HCT116 (cell line): ENCODE measurements around the gene COL3A1. TPM values are rescaled to one million over a fixed set of nuclear protein-coding genes. Genes with fewer than 3 reads are reported as not detected.

Experiments used
- ATAC-seq: fragments of 200-7000 bp; cut with Tn5 transposase; 2 replicates; pipeline ENCODE4 v1.9.1; 2020; ENCODE audit warnings: mild to moderate bottlenecking, moderate library complexity
- BruUV-seq: library from RNA; stranded (reverse); fragments of 400-500 nt; replicated peaks from 2 replicates; lab custom pipeline; 2021; lab: Mats Ljungman, UMichigan
- CTCF ChIA-PET: fragments of 300-600 bp; sonication (Branson Sonifier 250); formaldehyde crosslinking; loops from one replicate; lab custom pipeline; 2021; ENCODE audit warnings: antibody characterized with exemption; lab: Charles Lee
- POLR2A ChIA-PET: fragments of 300-600, 350-600 bp; sonication (Branson Sonifier 250); formaldehyde crosslinking; loops from one replicate; lab custom pipeline; 2021; ENCODE audit warnings: antibody characterized with exemption; lab: Charles Lee
- RAD21 ChIA-PET, 2 experiments: fragments of 300-600 bp; sonication (Branson Sonifier 250); formaldehyde crosslinking; loops; one replicate each; lab custom pipeline; 2023; ENCODE audit warnings: low total read pairs in 2 of 2; ENCODE audit not compliant: uncharacterized antibody in 2 of 2, unreplicated experiment in 2 of 2, low non-redundant PET in 1 of 2; lab: Charles Lee
- DNase-seq: peaks from one replicate; pipeline ENCODE4 v3.0.0-alpha.2; 2010; ENCODE audit warnings: low read depth, low spot score
- H2AFZ ChIP-seq: fragments of 200-600 bp; shearing (Covaris generic), sonication (generic); 2 replicates; pipeline ENCODE4 v1.6.1; 2017; ENCODE audit warnings: low read depth, mixed run types, mixed read lengths, antibody characterized with exemption, low read length; ENCODE audit not compliant: poor library complexity, severe bottlenecking
- H3K27ac ChIP-seq: 2 replicates; pipeline ENCODE4 v1.5.1; 2012; ENCODE audit warnings: low read depth, low read length
- H3K27me3 ChIP-seq: fragments of 200-600 bp; sonication (generic); 2 replicates; pipeline ENCODE4 v1.6.1; 2016; ENCODE audit warnings: mixed run types, low read length, mixed read lengths; ENCODE audit not compliant: insufficient read depth
- H3K36me3 ChIP-seq, 2 experiments: fragments of 200-500 bp in 1 of 2; fragments of 200-600 bp in 1 of 2; sonication (Bioruptor generic) in 1 of 2; sonication (generic) in 1 of 2; 2 replicates each; pipeline versions ENCODE4 v1.5.1 to v1.6.1; 2014 to 2016; ENCODE audit warnings: low read length in 2 of 2, inconsistent platforms in 1 of 2, mixed read lengths in 1 of 2, mixed run types in 1 of 2; ENCODE audit not compliant: insufficient read depth in 2 of 2, control insufficient read depth in 1 of 2
- H3K4me1 ChIP-seq, 2 experiments: fragments of 200-600 bp in 1 of 2; sonication (generic) in 1 of 2; 2 replicates each; pipeline versions ENCODE4 v1.5.1 to v1.6.1; 2012 to 2017; ENCODE audit warnings: low read length in 2 of 2, inconsistent platforms in 1 of 2, mild to moderate bottlenecking in 1 of 2, mixed read lengths in 1 of 2, mixed run types in 1 of 2, moderate library complexity in 1 of 2; ENCODE audit not compliant: insufficient read depth in 2 of 2, control insufficient read depth in 1 of 2
- H3K4me2 ChIP-seq: fragments of 200-600 bp; sonication (generic); 2 replicates; pipeline ENCODE4 v1.6.1; 2017; ENCODE audit warnings: mixed run types, low read length, mixed read lengths
- H3K4me3 ChIP-seq, 2 experiments: fragments of 200-600 bp in 1 of 2; sonication (generic) in 1 of 2; replicated peaks in 1 of 2; 2 replicates each; pipeline ENCODE4 v1.5.1; 2011 to 2016; ENCODE audit warnings: low read length in 2 of 2, control low read depth in 1 of 2, low read depth in 1 of 2, mild to moderate bottlenecking in 1 of 2, mixed read lengths in 1 of 2, mixed run types in 1 of 2
- H3K79me2 ChIP-seq: fragments of 200-600 bp; sonication (generic); 2 replicates; pipeline ENCODE4 v1.6.1; 2017; ENCODE audit warnings: mild to moderate bottlenecking, mixed run types, low read length, moderate library complexity, mixed read lengths; ENCODE audit not compliant: insufficient read depth
- H3K9ac ChIP-seq: fragments of 200-600 bp; sonication (generic); 2 replicates; pipeline ENCODE4 v1.6.1; 2016; ENCODE audit warnings: low read length, mixed read lengths
- H3K9me2 ChIP-seq: fragments of 200-600 bp; sonication (generic), shearing (Covaris generic); 2 replicates; pipeline ENCODE4 v1.6.1; 2017; ENCODE audit warnings: mixed run types, mild to moderate bottlenecking, moderate library complexity; ENCODE audit not compliant: insufficient read depth
- H3K9me3 ChIP-seq, 2 experiments: fragments of 200-500 bp in 1 of 2; fragments of 200-600 bp in 1 of 2; sonication (Bioruptor generic) in 1 of 2; sonication (generic) in 1 of 2; 2 replicates each; pipeline ENCODE4 v1.6.1; 2014 to 2017; ENCODE audit warnings: low read length in 2 of 2, mixed read lengths in 2 of 2, inconsistent platforms in 1 of 2, low read depth in 1 of 2, mild to moderate bottlenecking in 1 of 2, mixed run types in 1 of 2, moderate library complexity in 1 of 2; ENCODE audit not compliant: control insufficient read depth in 1 of 2, insufficient read depth in 1 of 2
- H4K20me1 ChIP-seq: fragments of 200-600 bp; sonication (generic), shearing (Covaris generic); 2 replicates; pipeline ENCODE4 v1.6.1; 2017; ENCODE audit warnings: mixed run types, mild to moderate bottlenecking, moderate library complexity; ENCODE audit not compliant: insufficient read depth
- CBX3 ChIP-seq: IDR thresholded peaks from 2 replicates; pipeline ENCODE4 v1.6.1; 2012; ENCODE audit warnings: low read depth
- CEBPB ChIP-seq: IDR thresholded peaks from 2 replicates; pipeline ENCODE4 v1.6.1; 2012; ENCODE audit warnings: low read depth
- EGR1 ChIP-seq: IDR thresholded peaks from 2 replicates; pipeline ENCODE4 v1.6.1; 2012; ENCODE audit warnings: low read depth
- ELF1 ChIP-seq: IDR thresholded peaks from 2 replicates; pipeline ENCODE4 v1.6.1; 2012; ENCODE audit warnings: low read depth, borderline replicate concordance
- FOSL1 ChIP-seq: IDR thresholded peaks from 2 replicates; pipeline ENCODE4 v1.6.1; 2012; ENCODE audit warnings: low read depth
- POLR2AphosphoS5 ChIP-seq: IDR thresholded peaks from 2 replicates; pipeline ENCODE4 v1.6.1; 2011; ENCODE audit warnings: mild to moderate bottlenecking, low read depth, low read length, moderate library complexity
- SP1 ChIP-seq: IDR thresholded peaks from 2 replicates; pipeline ENCODE4 v1.6.1; 2012; ENCODE audit warnings: low read depth
- SRF ChIP-seq: IDR thresholded peaks from 2 replicates; pipeline ENCODE4 v1.6.1; 2012; ENCODE audit warnings: low read depth
- TCF7L2 ChIP-seq: IDR thresholded peaks from 2 replicates; pipeline ENCODE4 v1.7.0; 2011; ENCODE audit warnings: borderline replicate concordance, inconsistent platforms; ENCODE audit not compliant: insufficient read depth, insufficient read length; ENCODE audit errors: extremely low read depth
- YY1 ChIP-seq: IDR thresholded peaks from 2 replicates; pipeline ENCODE4 v1.6.1; 2011; ENCODE audit warnings: low read length, low read depth, moderate library complexity, mild to moderate bottlenecking; ENCODE audit not compliant: insufficient replicate concordance; ENCODE audit errors: extremely low read depth
- ZFX ChIP-seq: fragments of 450-650 bp; IDR thresholded peaks from 2 replicates; pipeline ENCODE4 v1.6.1; 2017
- intact Hi-C: fragments of 100-400 bp; cut with micrococcal nuclease; formaldehyde crosslinking; loops from 2 replicates; pipeline ENCODE4 v1.10.0; 2022
- total RNA-seq: library from RNA; stranded (reverse); gene quantifications from one replicate; pipeline ENCODE4 v1.2.1, GENCODE V29; 2021; ENCODE audit not compliant: unreplicated experiment
- TF ChIP-seq, protein P1 (sequence below), 3 experiments: fragments of 200-600 bp in 1 of 3; sonication (generic) in 1 of 3; IDR thresholded peaks in 2 of 3; conservative IDR thresholded peaks in 1 of 3; 2 replicates each; pipeline ENCODE4 v1.5.1; 2012 to 2017; ENCODE audit warnings: low read depth in 2 of 3, low read length in 2 of 3, antibody characterized with exemption in 1 of 3, borderline replicate concordance in 1 of 3, control low read depth in 1 of 3, mild to moderate bottlenecking in 1 of 3, mixed read lengths in 1 of 3, mixed run types in 1 of 3, moderate library complexity in 1 of 3; ENCODE audit not compliant: insufficient read depth in 1 of 3
- TF ChIP-seq, protein P2 (sequence below): IDR thresholded peaks from 2 replicates; pipeline ENCODE4 v1.6.1; 2012
- TF ChIP-seq, protein P3 (sequence below): IDR thresholded peaks from 2 replicates; pipeline ENCODE4 v1.6.1; 2012
- TF ChIP-seq, protein P4 (sequence below): IDR thresholded peaks from 2 replicates; pipeline ENCODE4 v1.6.1; 2012; ENCODE audit warnings: low read depth

COL3A1 gene
- total RNA-seq, 1 experiment from 2014 or later, result 1.0 TPM

DNA sequence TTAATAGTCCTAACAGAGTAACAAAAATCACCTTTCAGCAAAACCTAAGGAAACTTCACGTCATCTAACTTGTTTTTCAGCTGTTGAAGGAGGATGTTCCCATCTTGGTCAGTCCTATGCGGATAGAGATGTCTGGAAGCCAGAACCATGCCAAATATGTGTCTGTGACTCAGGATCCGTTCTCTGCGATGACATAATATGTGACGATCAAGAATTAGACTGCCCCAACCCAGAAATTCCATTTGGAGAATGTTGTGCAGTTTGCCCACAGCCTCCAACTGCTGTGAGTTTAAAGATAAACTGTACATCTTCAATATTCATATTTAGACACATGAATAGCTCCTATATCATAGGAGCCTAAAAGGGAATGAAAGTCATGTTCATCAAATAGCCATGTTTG, 10.5 kb downstream of the COL3A1 start:
- Histone ChIP-seq H4K20me1 (no peaks in the 10 kb centered on the region), H3K27me3 (no peaks in the 10 kb centered on the region), H3K27ac (no peak overlapping the region), H3K9me3 (no peaks in the 10 kb centered on the region), H3K9me2 (no peaks in the 10 kb centered on the region), H3K4me1 (no peaks in the 10 kb centered on the region), H3K79me2 (no peaks in the 10 kb centered on the region), H3K9ac (no peak overlapping the region), H3K36me3 (no peaks in the 10 kb centered on the region), H3K4me3 (no peak overlapping the region), H3K4me2 (no peak overlapping the region), H2AFZ (peak overlapping the region; percentile 37)
- DNase-seq (no peak), ATAC-seq (no peak)
- CTCF ChIA-PET, result interaction anchor here (0.8 to 5.1 kb wide), 16 partner anchors 8 to 1403 kb away, joined by 3 to 96 read pairs (median 4); partner anchors contain the start of gene COL3A1
- BruUV-seq, result no TSS peak
- RAD21 ChIA-PET, result interaction anchor here in 1 of 2 experiments (1.5 kb wide), 1 partner anchor 459 kb away, joined by 8 read pairs; no protein-coding TSS in a partner anchor
- TF ChIP-seq, protein P1, sequence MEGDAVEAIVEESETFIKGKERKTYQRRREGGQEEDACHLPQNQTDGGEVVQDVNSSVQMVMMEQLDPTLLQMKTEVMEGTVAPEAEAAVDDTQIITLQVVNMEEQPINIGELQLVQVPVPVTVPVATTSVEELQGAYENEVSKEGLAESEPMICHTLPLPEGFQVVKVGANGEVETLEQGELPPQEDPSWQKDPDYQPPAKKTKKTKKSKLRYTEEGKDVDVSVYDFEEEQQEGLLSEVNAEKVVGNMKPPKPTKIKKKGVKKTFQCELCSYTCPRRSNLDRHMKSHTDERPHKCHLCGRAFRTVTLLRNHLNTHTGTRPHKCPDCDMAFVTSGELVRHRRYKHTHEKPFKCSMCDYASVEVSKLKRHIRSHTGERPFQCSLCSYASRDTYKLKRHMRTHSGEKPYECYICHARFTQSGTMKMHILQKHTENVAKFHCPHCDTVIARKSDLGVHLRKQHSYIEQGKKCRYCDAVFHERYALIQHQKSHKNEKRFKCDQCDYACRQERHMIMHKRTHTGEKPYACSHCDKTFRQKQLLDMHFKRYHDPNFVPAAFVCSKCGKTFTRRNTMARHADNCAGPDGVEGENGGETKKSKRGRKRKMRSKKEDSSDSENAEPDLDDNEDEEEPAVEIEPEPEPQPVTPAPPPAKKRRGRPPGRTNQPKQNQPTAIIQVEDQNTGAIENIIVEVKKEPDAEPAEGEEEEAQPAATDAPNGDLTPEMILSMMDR (IDR thresholded peaks at IDR 0.05 in 2 of 3, conservative IDR thresholded peaks at IDR 0.05 in 1 of 3; ENCODE audit: borderline replicate concordance in 1 of 3, insufficient read depth in 1 of 3, low read depth in 2 of 3, low read length in 2 of 3), result no peak
- intact Hi-C loops, result loop anchor here (2.0 to 10.0 kb wide), 4 partner anchors 217 to 1400 kb away; no protein-coding TSS in a partner anchor
- POLR2A ChIA-PET, result no interaction called here

DNA sequence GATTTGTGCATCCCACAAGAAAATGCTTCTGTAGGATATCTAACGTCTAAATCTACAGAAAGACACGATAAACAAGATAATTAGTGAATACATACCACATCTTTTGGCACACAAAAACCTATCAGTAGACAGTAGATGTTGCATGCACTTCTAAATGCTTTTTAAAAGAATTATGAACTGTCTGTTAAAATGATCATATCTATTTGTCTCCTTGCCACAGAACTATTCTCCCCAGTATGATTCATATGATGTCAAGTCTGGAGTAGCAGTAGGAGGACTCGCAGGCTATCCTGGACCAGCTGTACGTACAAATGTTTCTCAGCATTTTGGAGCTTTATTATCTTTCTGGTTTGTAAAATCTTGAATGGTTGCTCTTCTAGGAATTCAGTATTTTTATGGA, 12.7 kb downstream of the COL3A1 start:
- H3K4me2 ChIP-seq, result no peak overlapping the region
- H3K9me2 ChIP-seq, result no peaks in the 10 kb centered on the region
- H3K9ac ChIP-seq, result no peak overlapping the region
- H3K27me3 ChIP-seq, result no peaks in the 10 kb centered on the region
- no TSS peak for BruUV-seq
- ATAC-seq, result no peak
- CTCF ChIA-PET, result interaction anchor here (1.7 kb wide), 1 partner anchor 8 kb away, joined by 6 read pairs; no protein-coding TSS in a partner anchor
- TF ChIP-seq FOSL1 (no peak), YY1 (no peak), CEBPB (no peak), SP1 (no peak), ZFX (no peak), ELF1 (no peak), POLR2AphosphoS5 (no peak), EGR1 (no peak), SRF (no peak), CBX3 (no peak), TCF7L2 (no peak)
- TF ChIP-seq, protein P2, sequence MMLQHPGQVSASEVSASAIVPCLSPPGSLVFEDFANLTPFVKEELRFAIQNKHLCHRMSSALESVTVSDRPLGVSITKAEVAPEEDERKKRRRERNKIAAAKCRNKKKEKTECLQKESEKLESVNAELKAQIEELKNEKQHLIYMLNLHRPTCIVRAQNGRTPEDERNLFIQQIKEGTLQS, result no peak
- TF ChIP-seq, protein P3, sequence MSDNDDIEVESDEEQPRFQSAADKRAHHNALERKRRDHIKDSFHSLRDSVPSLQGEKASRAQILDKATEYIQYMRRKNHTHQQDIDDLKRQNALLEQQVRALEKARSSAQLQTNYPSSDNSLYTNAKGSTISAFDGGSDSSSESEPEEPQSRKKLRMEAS, result no peak
- TF ChIP-seq, protein P4, sequence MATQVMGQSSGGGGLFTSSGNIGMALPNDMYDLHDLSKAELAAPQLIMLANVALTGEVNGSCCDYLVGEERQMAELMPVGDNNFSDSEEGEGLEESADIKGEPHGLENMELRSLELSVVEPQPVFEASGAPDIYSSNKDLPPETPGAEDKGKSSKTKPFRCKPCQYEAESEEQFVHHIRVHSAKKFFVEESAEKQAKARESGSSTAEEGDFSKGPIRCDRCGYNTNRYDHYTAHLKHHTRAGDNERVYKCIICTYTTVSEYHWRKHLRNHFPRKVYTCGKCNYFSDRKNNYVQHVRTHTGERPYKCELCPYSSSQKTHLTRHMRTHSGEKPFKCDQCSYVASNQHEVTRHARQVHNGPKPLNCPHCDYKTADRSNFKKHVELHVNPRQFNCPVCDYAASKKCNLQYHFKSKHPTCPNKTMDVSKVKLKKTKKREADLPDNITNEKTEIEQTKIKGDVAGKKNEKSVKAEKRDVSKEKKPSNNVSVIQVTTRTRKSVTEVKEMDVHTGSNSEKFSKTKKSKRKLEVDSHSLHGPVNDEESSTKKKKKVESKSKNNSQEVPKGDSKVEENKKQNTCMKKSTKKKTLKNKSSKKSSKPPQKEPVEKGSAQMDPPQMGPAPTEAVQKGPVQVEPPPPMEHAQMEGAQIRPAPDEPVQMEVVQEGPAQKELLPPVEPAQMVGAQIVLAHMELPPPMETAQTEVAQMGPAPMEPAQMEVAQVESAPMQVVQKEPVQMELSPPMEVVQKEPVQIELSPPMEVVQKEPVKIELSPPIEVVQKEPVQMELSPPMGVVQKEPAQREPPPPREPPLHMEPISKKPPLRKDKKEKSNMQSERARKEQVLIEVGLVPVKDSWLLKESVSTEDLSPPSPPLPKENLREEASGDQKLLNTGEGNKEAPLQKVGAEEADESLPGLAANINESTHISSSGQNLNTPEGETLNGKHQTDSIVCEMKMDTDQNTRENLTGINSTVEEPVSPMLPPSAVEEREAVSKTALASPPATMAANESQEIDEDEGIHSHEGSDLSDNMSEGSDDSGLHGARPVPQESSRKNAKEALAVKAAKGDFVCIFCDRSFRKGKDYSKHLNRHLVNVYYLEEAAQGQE, result no peak
- POLR2A ChIA-PET, result no interaction called here
- RAD21 ChIA-PET, result no interaction called here
- no peaks in the 10 kb centered on the region for H3K9me3 ChIP-seq
- no peak overlapping the region for H3K4me3 ChIP-seq
- no peaks in the 10 kb centered on the region for H3K4me1 ChIP-seq
- no peak overlapping the region for H3K27ac ChIP-seq
- DNase-seq, result no peak
- no peaks in the 10 kb centered on the region for H3K36me3 ChIP-seq
- no peaks in the 10 kb centered on the region for H3K79me2 ChIP-seq
- peak overlapping the region; percentile 17 for H2AFZ ChIP-seq
- intact Hi-C loops, result loop anchor here (10.0 kb wide), 1 partner anchor 1402 kb away; no protein-coding TSS in a partner anchor
- H4K20me1 ChIP-seq, result no peaks in the 10 kb centered on the region
